Thyroid gland (tissue), 4 donors: ENCODE data around the gene MCOLN2.

Experiments
- POLR2A ChIP-seq, 2 donors: fragments of 450-650 bp; IDR thresholded peaks; one replicate each; pipeline ENCODE4 v1.6.1; 2017; ENCODE audit warnings: antibody characterized with exemption in 2 of 2, mild to moderate bottlenecking in 2 of 2, moderate library complexity in 1 of 2
- TF ChIP-seq, protein P1 (sequence below), 6 experiments: fragments of 200-600 bp in 3 of 6; fragments of 450-650 bp in 3 of 6; sonication (generic) in 3 of 6; IDR thresholded peaks; one replicate each; pipeline ENCODE4 v1.5.1; 2016 to 2019; ENCODE audit warnings: antibody characterized with exemption in 6 of 6, mild to moderate bottlenecking in 2 of 6, inconsistent platforms in 1 of 6, moderate library complexity in 1 of 6

GRCh38 chr1:85027242-85027983, 30.5 kb upstream of the MCOLN2 start:
- TF ChIP-seq, protein P1, sequence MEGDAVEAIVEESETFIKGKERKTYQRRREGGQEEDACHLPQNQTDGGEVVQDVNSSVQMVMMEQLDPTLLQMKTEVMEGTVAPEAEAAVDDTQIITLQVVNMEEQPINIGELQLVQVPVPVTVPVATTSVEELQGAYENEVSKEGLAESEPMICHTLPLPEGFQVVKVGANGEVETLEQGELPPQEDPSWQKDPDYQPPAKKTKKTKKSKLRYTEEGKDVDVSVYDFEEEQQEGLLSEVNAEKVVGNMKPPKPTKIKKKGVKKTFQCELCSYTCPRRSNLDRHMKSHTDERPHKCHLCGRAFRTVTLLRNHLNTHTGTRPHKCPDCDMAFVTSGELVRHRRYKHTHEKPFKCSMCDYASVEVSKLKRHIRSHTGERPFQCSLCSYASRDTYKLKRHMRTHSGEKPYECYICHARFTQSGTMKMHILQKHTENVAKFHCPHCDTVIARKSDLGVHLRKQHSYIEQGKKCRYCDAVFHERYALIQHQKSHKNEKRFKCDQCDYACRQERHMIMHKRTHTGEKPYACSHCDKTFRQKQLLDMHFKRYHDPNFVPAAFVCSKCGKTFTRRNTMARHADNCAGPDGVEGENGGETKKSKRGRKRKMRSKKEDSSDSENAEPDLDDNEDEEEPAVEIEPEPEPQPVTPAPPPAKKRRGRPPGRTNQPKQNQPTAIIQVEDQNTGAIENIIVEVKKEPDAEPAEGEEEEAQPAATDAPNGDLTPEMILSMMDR (IDR thresholded peaks at IDR 0.05) = no peak
- no peak for TF ChIP-seq POLR2A (IDR thresholded peaks at IDR 0.05)
